GM21825 (cell line): ENCODE data around the gene CLEC11A.

ENCODE experiments used
- ATAC-seq: cut with Tn5 transposase; IDR thresholded peaks from one replicate; pipeline ENCODE4 v1.9.1; 2021; ENCODE audit warnings: mild to moderate bottlenecking, moderate library complexity; ENCODE audit not compliant: unreplicated experiment

The CLEC11A gene

GRCh38 chr19:50723069-50723468 lies at the start of gene CLEC11A:
Gene CLEC11A, plus strand, starts transcription at chr19:50723364. Its CDS starts 162 bp downstream, at chr19:50723526.
- no peak for ATAC-seq

- no peak for ATAC-seq
Observed at GRCh38 chr19:50676625-50677197, 46.5 kb upstream of the CLEC11A start.

- no peak for ATAC-seq
Observed at GRCh38 chr19:50677636-50678035, 45.5 kb upstream of the CLEC11A start.

- ATAC-seq = no peak
Observed at GRCh38 chr19:50678323-50678722, 44.8 kb upstream of the CLEC11A start.

- ATAC-seq = no peak
Observed at GRCh38 chr19:50679177-50680125, 43.7 kb upstream of the CLEC11A start.

GRCh38 chr19:50686310-50687032 lies 36.7 kb upstream of the CLEC11A start:
- no peak for ATAC-seq

GRCh38 chr19:50688766-50689165 lies 34.4 kb upstream of the CLEC11A start:
- no peak for ATAC-seq

GRCh38 chr19:50690439-50690838 lies 32.7 kb upstream of the CLEC11A start:
- ATAC-seq = no peak

- no peak for ATAC-seq
Observed at GRCh38 chr19:50693064-50693975, 29.8 kb upstream of the CLEC11A start.

- no peak for ATAC-seq
Observed at GRCh38 chr19:50694815-50695145, 28.4 kb upstream of the CLEC11A start.

- no peak for ATAC-seq
Observed at GRCh38 chr19:50695251-50696093, 27.7 kb upstream of the CLEC11A start.

GRCh38 chr19:50696094-50696483 lies 27.1 kb upstream of the CLEC11A start:
- no peak for ATAC-seq

- ATAC-seq = no peak
Observed at GRCh38 chr19:50697414-50698124, 25.6 kb upstream of the CLEC11A start.

GRCh38 chr19:50701367-50701985 lies 21.7 kb upstream of the CLEC11A start:
- ATAC-seq = no peak

- ATAC-seq = no peak
Observed at GRCh38 chr19:50702158-50702870, 20.9 kb upstream of the CLEC11A start.

- ATAC-seq = no peak
Observed at GRCh38 chr19:50702871-50703829, 20.0 kb upstream of the CLEC11A start.
